Right cardiac atrium (tissue), 5 donors: ENCODE measurements around the gene KRTAP13-4. TPM values are rescaled to one million over a fixed set of nuclear protein-coding genes. Genes with fewer than 3 reads are reported as not detected.
A peak's percentile ranks its signal among the peaks of the same experiment; 100 is the strongest.

Experiments used
- ATAC-seq, 2 donors: fragments of 200-7000 bp; cut with Tn5 transposase; one replicate each; pipeline versions ENCODE4 v1.8.0 to v1.9.1; 2020; ENCODE audit warnings: moderate library complexity in 2 of 2, mild to moderate bottlenecking in 1 of 2
- DNase-seq, 3 donors: peaks; one replicate each; pipeline ENCODE4 v3.0.0-alpha.2; 2020
- H3K27ac ChIP-seq: one replicate; pipeline ENCODE4 v1.5.1; 2013; ENCODE audit warnings: mild to moderate bottlenecking, low read length, control low read depth, moderate library complexity
- H3K27me3 ChIP-seq: one replicate; pipeline ENCODE4 v1.6.1; 2013; ENCODE audit not compliant: control insufficient read depth, insufficient read depth
- H3K4me1 ChIP-seq: one replicate; pipeline ENCODE4 v1.6.1; 2013; ENCODE audit warnings: low read length; ENCODE audit not compliant: control insufficient read depth, insufficient read depth
- H3K4me3 ChIP-seq: one replicate; pipeline ENCODE4 v1.5.1; 2013; ENCODE audit warnings: low read length, control low read depth
- H3K9me3 ChIP-seq: one replicate; pipeline ENCODE4 v1.6.1; 2013; ENCODE audit warnings: low read length; ENCODE audit not compliant: control insufficient read depth
- WGBS: extraction: QIAGEN DNeasy Blood & Tissue Kit; methylation state at CpG from one replicate; pipeline ENCODE4 v1.1.7; 2013; 5-methylcytosine and 5-hydroxymethylcytosine counted together
- intact Hi-C, 4 donors: fragments of 100-400 bp; cut with DNase I; formaldehyde crosslinking; loops; one replicate each; pipeline versions ENCODE4 v1.11.0 to v1.14.0; 2022 to 2023
- long read RNA-seq, 4 donors: library from polyadenylated mRNA; unstranded; transcript quantifications; one replicate each; pipeline ENCODE4 v2.0.0, GENCODE V29; 2020 to 2021
- polyA plus RNA-seq: library from polyadenylated mRNA; stranded (reverse); fragments of 200-250 nt; gene quantifications from one replicate; pipeline ENCODE4 v1.2.3, GENCODE V29; 2013
- total RNA-seq, 4 donors: library from RNA; stranded (reverse); fragmentation: NEBNext Ultra II Directional; extraction: Animal tissue kit (Norgen Biotek cat#: 25700); gene quantifications; one replicate each; pipeline ENCODE4 v1.2.1, GENCODE V29; 2021
- donor health status: healthy with polysubstance abuse.
- donor health status: DM: no; HTN: yes; CAD: no.
- donor health status: DM: no; HTN: no; CAD: no.
- donor health status: DM: no; HTN: yes; CAD: no; lungs with severe emphysema.
- donor health status: DM: yes; HTN: yes; CAD: no.

Gene KRTAP13-4
- not detected for total RNA-seq
- polyA plus RNA-seq: not detected
- long read RNA-seq, donor 1: 0 reads
- long read RNA-seq, donor 2: 0 reads
- long read RNA-seq, donor 3: 0 reads
- long read RNA-seq, donor 4: 0 reads

GRCh38 chr21:30430170-30430655 lies at the start of gene KRTAP13-4:
KRTAP13-4 (plus strand) TSS chr21:30430220; CDS start chr21:30430276, 56 bp downstream.
- 75% methylated on average over 9 of the region's 9 CpGs for WGBS
- DNase-seq: no peak
- H3K9me3 ChIP-seq: no peaks in the 10 kb centered on the region

GRCh38 chr21:30382201-30382600 lies 47.8 kb upstream of the KRTAP13-4 start:
- intact Hi-C loops: no loop called here
- Histone ChIP-seq H3K27me3 (no peaks in the 10 kb centered on the region), H3K27ac (no peak overlapping the region), H3K9me3 (no peaks in the 10 kb centered on the region), H3K4me1 (no peaks in the 10 kb centered on the region), H3K4me3 (no peak overlapping the region)
- 27% methylated on average over 1 of the region's 1 CpG for WGBS
- DNase-seq: no peak
- no peak for ATAC-seq

More at GRCh38 chr21:30430170-30430655, at the start of gene KRTAP13-4:
- no peak for ATAC-seq
- no peak within 1 kb of the TSS for H3K4me3 ChIP-seq
- intact Hi-C loops: loop anchor here in 3 of 4 donors (10.0 kb wide), 3 partner anchors 85 to 655 kb away; partner anchors contain the start of genes KRTAP23-1 (in 1 of the 3) and KRTAP27-1 (in 1 of the 3)
- H3K27me3 ChIP-seq: no peaks in the 10 kb centered on the region
- H3K4me1 ChIP-seq: no peaks in the 10 kb centered on the region
- H3K27ac ChIP-seq: no peak within 1 kb of the TSS

GRCh38 chr21:30391492-30392025 lies 38.5 kb upstream of the KRTAP13-4 start:
- no peak for DNase-seq
- no peak overlapping the region for H3K27ac ChIP-seq
- 25% methylated on average over 2 of the region's 2 CpGs for WGBS
- ATAC-seq: no peak
- intact Hi-C loops: no loop called here
- no peaks in the 10 kb centered on the region for H3K9me3 ChIP-seq
- no peaks in the 10 kb centered on the region for H3K4me1 ChIP-seq
- H3K4me3 ChIP-seq: no peak overlapping the region
- H3K27me3 ChIP-seq: no peaks in the 10 kb centered on the region

GRCh38 chr21:30395731-30396130 lies 34.3 kb upstream of the KRTAP13-4 start, which contains the start of gene KRTAP13-1:
KRTAP13-1 (plus strand) TSS chr21:30396031; CDS start chr21:30396087, 56 bp downstream.
- no peak for DNase-seq

GRCh38 chr21:30408782-30409494 lies 21.1 kb upstream of the KRTAP13-4 start:
- Histone ChIP-seq H3K27me3 (no peaks in the 10 kb centered on the region), H3K9me3 (no peaks in the 10 kb centered on the region), H3K4me3 (no peak overlapping the region), H3K4me1 (no peaks in the 10 kb centered on the region), H3K27ac (no peak overlapping the region)
- intact Hi-C loops: no loop called here
- 25% methylated on average over 14 of the region's 14 CpGs for WGBS
- peak; percentile 44 to 55 (median 46) for DNase-seq
- ATAC-seq: peak; percentile 72 to 78

More at GRCh38 chr21:30395731-30396130, 34.3 kb upstream of the KRTAP13-4 start, which contains the start of gene KRTAP13-1:
- Histone ChIP-seq H3K4me3 (no peak within 1 kb of the TSS), H3K4me1 (no peaks in the 10 kb centered on the region), H3K27me3 (no peaks in the 10 kb centered on the region), H3K27ac (no peak within 1 kb of the TSS), H3K9me3 (no peaks in the 10 kb centered on the region)
- 80% methylated on average over 4 of the region's 4 CpGs for WGBS
- intact Hi-C loops: no loop called here
- no peak for ATAC-seq

GRCh38 chr21:30415993-30416392 lies 14.0 kb upstream of the KRTAP13-4 start:
- H3K4me1 ChIP-seq: no peaks in the 10 kb centered on the region
- H3K9me3 ChIP-seq: no peaks in the 10 kb centered on the region
- H3K27me3 ChIP-seq: no peaks in the 10 kb centered on the region
- DNase-seq (no peak), ATAC-seq (no peak)
- 76% methylated on average over 5 of the region's 5 CpGs for WGBS
- H3K4me3 ChIP-seq: no peak overlapping the region
- no peak overlapping the region for H3K27ac ChIP-seq
- intact Hi-C loops: no loop called here

GRCh38 chr21:30425826-30426225 lies 4.2 kb upstream of the KRTAP13-4 start, which contains the start of gene KRTAP13-3:
KRTAP13-3 (minus strand) TSS chr21:30425926; CDS start chr21:30425912, 14 bp downstream.
- Histone ChIP-seq H3K27ac (no peak within 1 kb of the TSS), H3K27me3 (no peaks in the 10 kb centered on the region), H3K9me3 (no peaks in the 10 kb centered on the region), H3K4me1 (no peaks in the 10 kb centered on the region), H3K4me3 (no peak within 1 kb of the TSS)
- DNase-seq: no peak
- WGBS: 77% methylated on average over 5 of the region's 5 CpGs
- ATAC-seq: no peak
- intact Hi-C loops: no loop called here

- Histone ChIP-seq H3K4me1 (no peaks in the 10 kb centered on the region), H3K27ac (no peak overlapping the region), H3K27me3 (no peaks in the 10 kb centered on the region), H3K9me3 (no peaks in the 10 kb centered on the region), H3K4me3 (no peak overlapping the region)
- ATAC-seq (no peak), DNase-seq (no peak)
- WGBS: 51% methylated on average over 3 of the region's 3 CpGs
- intact Hi-C loops: no loop called here
These were observed 3.3 kb upstream of the KRTAP13-4 start for GRCh38 chr21:30426731-30427130.

GRCh38 chr21:30434033-30434631 lies 4.1 kb downstream of the KRTAP13-4 start:
- ATAC-seq (peak; percentile 28 to 62), DNase-seq (no peak)
- intact Hi-C loops: loop anchor here in 3 of 4 donors (10.0 kb wide), 3 partner anchors 89 to 651 kb away; partner anchors contain the start of genes KRTAP23-1 (in 1 of the 3) and KRTAP27-1 (in 1 of the 3)
- no peaks in the 10 kb centered on the region for H3K9me3 ChIP-seq
- H3K4me1 ChIP-seq: no peaks in the 10 kb centered on the region
- no peak overlapping the region for H3K4me3 ChIP-seq
- H3K27ac ChIP-seq: no peak overlapping the region
- no peaks in the 10 kb centered on the region for H3K27me3 ChIP-seq
- WGBS: 31% methylated on average over 10 of the region's 10 CpGs

- Histone ChIP-seq H3K27ac (no peak overlapping the region), H3K27me3 (no peaks in the 10 kb centered on the region), H3K4me1 (no peaks in the 10 kb centered on the region), H3K4me3 (no peak overlapping the region), H3K9me3 (no peaks in the 10 kb centered on the region)
- WGBS: 68% methylated on average over 3 of the region's 3 CpGs
- intact Hi-C loops: loop anchor here in 3 of 4 donors (10.0 kb wide), 3 partner anchors 92 to 648 kb away; partner anchors contain the start of genes KRTAP23-1 (in 1 of the 3) and KRTAP27-1 (in 1 of the 3)
- DNase-seq (no peak), ATAC-seq (no peak)
These were observed 7.1 kb downstream of the KRTAP13-4 start for GRCh38 chr21:30437010-30437565.
